Endothelial cell of umbilical vein (primary cell): ENCODE measurements around the gene ELMO1. TPM values are rescaled to one million over a fixed set of nuclear protein-coding genes. Genes with fewer than 3 reads are reported as not detected.

Experiments used
- BruUV-seq: library from RNA; stranded (reverse); fragments of 400-500 nt; replicated peaks from 2 replicates; lab custom pipeline; 2021; lab: Mats Ljungman, UMichigan
- CTCF ChIA-PET: fragments of 300-600, 350-600 bp; sonication (Branson Sonifier 250); formaldehyde crosslinking; loops from one replicate; lab custom pipeline; 2021; ENCODE audit warnings: antibody characterized with exemption, inconsistent platforms; lab: Charles Lee
- POLR2A ChIA-PET: fragments of 300-600, 350-600 bp; sonication (Branson Sonifier 250); formaldehyde crosslinking; loops from one replicate; lab custom pipeline; 2021; ENCODE audit warnings: antibody characterized with exemption, inconsistent platforms; lab: Charles Lee
- DNase-seq: peaks from one replicate; pipeline ENCODE4 v3.0.0-alpha.2; 2011; ENCODE audit warnings: low read depth, low spot score
- FAIRE-seq: peaks from 2 replicates; lab custom pipeline; 2011; peaks lifted over from hg19 to GRCh38; lab: Jason Lieb, UNC
- H2AFZ ChIP-seq: 2 replicates; pipeline ENCODE4 v1.6.0; 2012; ENCODE audit warnings: low read depth, low read length, control low read depth, inconsistent platforms
- H3K27ac ChIP-seq: 2 replicates; pipeline ENCODE4 v1.5.1; 2011; ENCODE audit warnings: low read depth, mild to moderate bottlenecking, control low read depth, low read length, moderate library complexity; ENCODE audit not compliant: insufficient read depth
- H3K27me3 ChIP-seq, 2 experiments: 2 replicates each; pipeline versions ENCODE4 v1.6.0 to v1.6.1; 2011; ENCODE audit warnings: low read length in 2 of 2, mixed read lengths in 1 of 2; ENCODE audit not compliant: control insufficient read depth in 2 of 2, insufficient read depth in 2 of 2
- H3K36me3 ChIP-seq, 2 experiments: 2 replicates in 1 of 2; 3 replicates in 1 of 2; pipeline ENCODE4 v1.5.1; 2011; ENCODE audit warnings: low read length in 2 of 2, mild to moderate bottlenecking in 1 of 2, moderate library complexity in 1 of 2; ENCODE audit not compliant: control insufficient read depth in 2 of 2, insufficient read depth in 2 of 2; ENCODE audit errors: extremely low read depth in 1 of 2
- H3K4me1 ChIP-seq: 3 replicates; pipeline ENCODE4 v1.5.1; 2011; ENCODE audit warnings: mild to moderate bottlenecking, low read length; ENCODE audit not compliant: control insufficient read depth, insufficient read depth; ENCODE audit errors: extremely low read depth
- H3K4me2 ChIP-seq: 2 replicates; pipeline ENCODE4 v1.6.1; 2011; ENCODE audit warnings: low read length, control low read depth, mixed read lengths; ENCODE audit not compliant: insufficient read depth
- H3K4me3 ChIP-seq, 3 experiments: fragments of 200-600 bp in 1 of 3; sonication (generic), shearing (Covaris generic) in 1 of 3; replicated peaks in 1 of 3; 2 replicates each; pipeline ENCODE4 v1.5.1; 2011 to 2016; ENCODE audit warnings: control low read depth in 3 of 3, low read length in 3 of 3, mild to moderate bottlenecking in 2 of 3, inconsistent platforms in 1 of 3, low read depth in 1 of 3, moderate library complexity in 1 of 3; ENCODE audit not compliant: insufficient read depth in 1 of 3
- H3K79me2 ChIP-seq: 2 replicates; pipeline ENCODE4 v1.6.0; 2012; ENCODE audit warnings: low read length, inconsistent platforms; ENCODE audit not compliant: control insufficient read depth, insufficient read depth
- H3K9ac ChIP-seq: replicated peaks from 2 replicates; pipeline ENCODE3; 2011; ENCODE audit warnings: low read length, control low read depth; ENCODE audit not compliant: insufficient read depth; ENCODE audit errors: extremely low read depth
- H3K9me1 ChIP-seq: replicated peaks from 3 replicates; pipeline ENCODE4 v1.6.0; 2011; ENCODE audit warnings: mild to moderate bottlenecking, low read length; ENCODE audit not compliant: control insufficient read depth, insufficient read depth; ENCODE audit errors: extremely low read depth
- H3K9me3 ChIP-seq: replicated peaks from 2 replicates; pipeline ENCODE4 v1.5.1; 2012; ENCODE audit warnings: low read length, inconsistent platforms; ENCODE audit not compliant: control insufficient read depth, insufficient read depth
- H4K20me1 ChIP-seq: replicated peaks from 2 replicates; pipeline ENCODE3; 2011; ENCODE audit warnings: mild to moderate bottlenecking, low read length; ENCODE audit not compliant: control insufficient read depth, insufficient read depth; ENCODE audit errors: extremely low read depth
- CTCF ChIP-seq, 2 donors: IDR thresholded peaks; 1 replicate in 1 of 2; 2 replicates in 1 of 2; pipeline ENCODE4 v1.5.1; 2011; ENCODE audit warnings: low read length in 2 of 2, mild to moderate bottlenecking in 2 of 2, moderate library complexity in 2 of 2, control low read depth in 1 of 2, inconsistent platforms in 1 of 2, low read depth in 1 of 2; ENCODE audit not compliant: insufficient read depth in 1 of 2; ENCODE audit errors: extremely low read depth in 1 of 2
- EZH2 ChIP-seq: IDR thresholded peaks from 2 replicates; pipeline ENCODE4 v1.6.1; 2012; ENCODE audit warnings: borderline replicate concordance, low read depth, mild to moderate bottlenecking, moderate library complexity, low read length, inconsistent platforms; ENCODE audit not compliant: severe bottlenecking
- FOS ChIP-seq: IDR thresholded peaks from 2 replicates; pipeline ENCODE4 v1.6.1; 2011; ENCODE audit warnings: mild to moderate bottlenecking, low read length, moderate library complexity, borderline replicate concordance; ENCODE audit not compliant: insufficient read depth
- GATA2 ChIP-seq: IDR thresholded peaks from 2 replicates; pipeline ENCODE4 v1.7.0; 2011; ENCODE audit warnings: low read depth, mild to moderate bottlenecking, moderate library complexity, mixed read lengths, low read length; ENCODE audit not compliant: insufficient read length, insufficient read depth
- JUN ChIP-seq: IDR thresholded peaks from 2 replicates; pipeline ENCODE4 v1.6.1; 2011; ENCODE audit warnings: borderline replicate concordance, low read depth; ENCODE audit not compliant: insufficient read length, insufficient read depth
- MAX ChIP-seq: IDR thresholded peaks from 2 replicates; pipeline ENCODE4 v1.6.1; 2011; ENCODE audit not compliant: insufficient read depth, insufficient read length
- MYC ChIP-seq: IDR thresholded peaks from one replicate; pipeline ENCODE4 v1.6.1; 2011; ENCODE audit warnings: mild to moderate bottlenecking, low read depth, low read length
- POLR2A ChIP-seq: IDR thresholded peaks from 2 replicates; pipeline ENCODE4 v1.6.1; 2012; ENCODE audit warnings: low read depth, mild to moderate bottlenecking, control low read depth, low read length
- POLR2AphosphoS5 ChIP-seq: IDR thresholded peaks from 2 replicates; pipeline ENCODE4 v1.6.1; 2012; ENCODE audit warnings: low read depth, mild to moderate bottlenecking, control low read depth, low read length, moderate library complexity; ENCODE audit not compliant: insufficient read depth
- dilution Hi-C: fragments of 300-500 bp; cut with MboI; formaldehyde crosslinking; loops from one replicate; pipeline ENCODE4 v1.15.0; 2019; ENCODE audit warnings: low sequenced_read_pairs; ENCODE audit not compliant: extremely low pct_ligation_motif_present
- intact Hi-C: fragments of 100-400 bp; cut with micrococcal nuclease; formaldehyde crosslinking; loops from one replicate; pipeline ENCODE4 v1.10.0; 2022
- polyA plus RNA-seq, 4 experiments: library from polyadenylated mRNA; depleted of rRNA in 3 of 4; stranded (reverse) in 3 of 4; unstranded in 1 of 4; fragments of >200 nt; gene quantifications; 2 replicates each; pipeline versions ENCODE4 v1.2.1 to v1.2.3, GENCODE V29; 2011 to 2012; ENCODE audit warnings: missing spikeins in 1 of 4
- total RNA-seq: library from RNA; stranded (reverse); gene quantifications from 2 replicates; pipeline ENCODE4 v1.2.3, GENCODE V29; 2021

Gene ELMO1
- total and polyA plus RNA-seq, 2 donors (not counting 3 experiments of a cell fraction or from before 2014, with no cell fraction given), result 17.0 to 30.6 TPM

GRCh38 chr7:37351716-37352115 is 96.9 kb downstream of the ELMO1 start:
- TF ChIP-seq EZH2 (no peak), GATA2 (no peak), MYC (no peak), CTCF (IDR thresholded peaks at IDR 0.05; ENCODE audit: extremely low read depth in 1 of 2, insufficient read depth in 1 of 2, low read depth in 1 of 2, low read length in 2 of 2) (no peak)
- ChIA-PET POLR2A (no interaction called here), CTCF (interaction anchor here (0.9 to 4.3 kb wide), 3 partner anchors 67 to 158 kb away, joined by 3 to 18 read pairs (median 3); no protein-coding TSS in a partner anchor)
- Histone ChIP-seq H2AFZ (no peak overlapping the region), H3K36me3 (no peaks in the 10 kb centered on the region), H3K4me2 (no peak overlapping the region), H4K20me1 (no peaks in the 10 kb centered on the region), H3K27me3 (no peaks in the 10 kb centered on the region), H3K4me3 (no peak overlapping the region), H3K79me2 (no peaks in the 10 kb centered on the region), H3K9me3 (no peaks in the 10 kb centered on the region), H3K4me1 (peaks cover 21% of the 10 kb centered on the region), H3K27ac (no peak overlapping the region), H3K9me1 (no peaks in the 10 kb centered on the region), H3K9ac (no peak overlapping the region)
- intact Hi-C loops, result loop anchor here (5.0 kb wide), 2 partner anchors 114 to 156 kb away; no protein-coding TSS in a partner anchor
- dilution Hi-C loops, result no loop called here
- FAIRE-seq (no peak), DNase-seq (no peak)
- BruUV-seq, result no TSS peak

GRCh38 chr7:37349979-37350590 is 98.6 kb downstream of the ELMO1 start:
- no peak overlapping the region for H3K27ac ChIP-seq
- no peaks in the 10 kb centered on the region for H3K9me3 ChIP-seq
- H3K9ac ChIP-seq, result no peak overlapping the region
- no peak overlapping the region for H3K4me2 ChIP-seq
- TF ChIP-seq POLR2AphosphoS5, result no peak
- TF ChIP-seq POLR2A, result no peak
- no peak for TF ChIP-seq CTCF (IDR thresholded peaks at IDR 0.05; ENCODE audit: extremely low read depth in 1 of 2, insufficient read depth in 1 of 2, low read depth in 1 of 2, low read length in 2 of 2)
- no peak for TF ChIP-seq GATA2
- no peak for TF ChIP-seq JUN
- no peak for TF ChIP-seq EZH2
- TF ChIP-seq MYC, result no peak
- no peak for TF ChIP-seq FOS
- no peak for TF ChIP-seq MAX
- H4K20me1 ChIP-seq, result no peaks in the 10 kb centered on the region
- dilution Hi-C loops, result no loop called here
- no TSS peak for BruUV-seq
- no peaks in the 10 kb centered on the region for H3K36me3 ChIP-seq
- CTCF ChIA-PET, result no interaction called here
- H3K4me3 ChIP-seq, result no peak overlapping the region
- peaks cover 13% of the 10 kb centered on the region for H3K4me1 ChIP-seq
- no peaks in the 10 kb centered on the region for H3K27me3 ChIP-seq
- H3K9me1 ChIP-seq, result no peaks in the 10 kb centered on the region
- POLR2A ChIA-PET, result no interaction called here
- no peak for FAIRE-seq
- DNase-seq, result no peak
- H2AFZ ChIP-seq, result no peak overlapping the region
- intact Hi-C loops, result loop anchor here (5.0 kb wide), 2 partner anchors 113 to 157 kb away; no protein-coding TSS in a partner anchor
- no peaks in the 10 kb centered on the region for H3K79me2 ChIP-seq
